ENCODE measurements around the gene PNPT1.
"Not testable (repeated sequence)": the region's sequence is repeated elsewhere in the genome, so short reads cannot be mapped to it uniquely, and the experiment has no call there.

PNPT1 gene

DNA sequence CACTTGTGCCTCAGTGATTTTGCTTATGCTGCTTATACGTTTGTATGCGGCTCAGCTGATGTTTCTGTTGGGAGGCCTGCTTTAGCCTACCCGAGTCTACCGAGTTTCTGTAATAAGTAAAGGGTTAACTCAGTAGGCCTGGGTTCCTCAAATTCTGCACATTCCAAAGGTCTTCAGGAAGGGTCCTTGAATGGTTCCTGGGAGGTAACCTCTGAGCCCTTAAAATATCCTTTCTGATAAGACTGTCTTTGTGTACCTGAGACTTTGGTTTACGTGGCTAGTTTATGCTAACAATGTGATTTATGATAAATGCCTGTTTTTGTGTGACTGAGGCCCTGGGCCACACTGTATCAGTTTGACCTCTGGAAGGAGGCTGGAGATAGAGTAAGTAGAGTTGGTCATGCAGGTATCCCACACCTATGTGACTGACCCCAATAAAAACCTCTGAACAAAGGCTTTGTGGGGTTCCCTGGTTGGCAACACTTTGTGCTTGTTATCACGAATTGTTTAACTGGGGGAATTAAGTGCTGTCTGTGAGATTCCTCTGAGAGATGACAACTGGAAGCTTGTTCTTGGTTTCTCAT lies 18.9 kb upstream of the PNPT1 start:
- no peak for TF ChIP-seq JUND (IDR thresholded peaks at IDR 0.05; ENCODE audit: low read depth)
- in situ Hi-C loops (cut with HindIII; ENCODE audit: low pct_unique_long_range_greater_than_20kb, low sequenced_read_pairs) = no loop called here
- no peak for DNase-seq (ENCODE audit: low read depth in 1 of 2, low spot score in 1 of 2)

GRCh38 chr2:55710025-55710424 lies 16.4 kb upstream of the PNPT1 start:
- no peak for DNase-seq (ENCODE audit: low read depth in 1 of 2, low spot score in 1 of 2)
- in situ Hi-C loops (cut with HindIII; ENCODE audit: low pct_unique_long_range_greater_than_20kb, low sequenced_read_pairs) = no loop called here
- TF ChIP-seq JUND (IDR thresholded peaks at IDR 0.05; ENCODE audit: low read depth) = no peak

- no peak for TF ChIP-seq JUND (IDR thresholded peaks at IDR 0.05; ENCODE audit: low read depth)
- no peak for DNase-seq (ENCODE audit: low read depth in 1 of 2, low spot score in 1 of 2)
- in situ Hi-C loops (cut with HindIII; ENCODE audit: low pct_unique_long_range_greater_than_20kb, low sequenced_read_pairs) = no loop called here
Measured at GRCh38 chr2:55707751-55708150, 14.1 kb upstream of the PNPT1 start.

GRCh38 chr2:55706258-55706657 lies 12.6 kb upstream of the PNPT1 start:
- in situ Hi-C loops (cut with HindIII; ENCODE audit: low pct_unique_long_range_greater_than_20kb, low sequenced_read_pairs); DNase-seq (ENCODE audit: low read depth in 1 of 2, low spot score in 1 of 2): not testable (repeated sequence)

DNA sequence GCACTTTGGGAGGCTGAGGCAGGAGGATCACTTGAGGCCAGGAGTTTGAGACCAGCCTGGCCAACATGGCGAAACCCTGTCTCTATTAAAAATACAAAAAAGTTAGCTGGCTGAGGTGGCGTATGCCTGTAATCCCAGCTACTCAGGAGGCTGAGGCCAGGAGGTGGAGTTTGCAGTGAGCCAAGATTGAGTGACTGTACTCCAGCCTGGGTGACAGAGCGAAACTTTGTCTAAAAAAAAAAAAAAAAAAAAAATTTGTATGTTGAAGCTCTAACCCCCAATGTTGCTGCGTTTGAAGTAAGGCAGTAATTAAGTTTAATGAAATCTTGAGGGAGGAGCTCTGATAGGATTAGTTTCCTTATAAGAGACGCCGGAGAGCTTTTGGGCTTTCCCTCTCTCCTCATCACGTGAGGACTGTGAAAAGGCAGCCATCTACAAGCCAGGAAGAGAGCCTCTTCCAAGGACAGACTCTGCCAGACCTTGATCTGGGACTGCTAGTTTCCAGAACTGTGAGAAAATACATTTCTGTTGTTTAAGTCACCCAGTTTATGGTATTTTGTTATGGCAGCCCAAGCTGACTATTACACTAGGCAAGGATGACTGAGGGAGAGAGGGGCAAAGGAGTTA lies 11.5 kb upstream of the PNPT1 start:
- DNase-seq (ENCODE audit: low read depth in 1 of 2, low spot score in 1 of 2) = no peak

GRCh38 chr2:55703350-55703749 lies 9.7 kb upstream of the PNPT1 start:
- DNase-seq (ENCODE audit: low read depth in 1 of 2, low spot score in 1 of 2) = no peak
- no peak for TF ChIP-seq JUND (IDR thresholded peaks at IDR 0.05; ENCODE audit: low read depth)

More for the DNA sequence above, 11.5 kb upstream of the PNPT1 start:
- no peak for TF ChIP-seq JUND (IDR thresholded peaks at IDR 0.05; ENCODE audit: low read depth)
- in situ Hi-C loops (cut with HindIII; ENCODE audit: low pct_unique_long_range_greater_than_20kb, low sequenced_read_pairs) = no loop called here

GRCh38 chr2:55692740-55693139 lies 904 bp downstream of the PNPT1 start:
- DNase-seq (ENCODE audit: low read depth in 1 of 2, low spot score in 1 of 2); in situ Hi-C loops (cut with HindIII; ENCODE audit: low pct_unique_long_range_greater_than_20kb, low sequenced_read_pairs): not testable (repeated sequence)

More at GRCh38 chr2:55703350-55703749, 9.7 kb upstream of the PNPT1 start:
- in situ Hi-C loops (cut with HindIII; ENCODE audit: low pct_unique_long_range_greater_than_20kb, low sequenced_read_pairs) = no loop called here

GRCh38 chr2:55672630-55673029 lies 21.0 kb downstream of the PNPT1 start:
- in situ Hi-C loops (cut with HindIII; ENCODE audit: low pct_unique_long_range_greater_than_20kb, low sequenced_read_pairs) = no loop called here
- DNase-seq (ENCODE audit: low read depth in 1 of 2, low spot score in 1 of 2) = no peak

DNA sequence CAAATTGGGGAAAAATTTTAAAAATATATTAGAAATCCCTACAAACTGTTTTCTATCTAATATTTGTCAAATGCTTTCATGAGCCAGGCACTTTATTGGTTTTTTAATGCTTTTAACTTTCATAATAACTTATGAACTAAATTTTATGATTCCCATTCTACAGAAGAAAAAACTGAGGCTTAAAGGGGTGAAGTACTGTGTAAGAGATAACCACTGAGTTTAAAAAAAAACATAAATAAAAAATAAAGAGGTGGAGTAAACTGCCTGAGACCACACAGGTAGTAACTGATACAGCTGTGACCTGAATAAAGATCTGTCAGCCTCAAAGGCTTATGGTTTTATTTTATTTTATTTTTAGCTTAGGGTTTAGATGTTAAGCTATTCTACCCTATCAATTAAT lies 24.7 kb downstream of the PNPT1 start:
- TF ChIP-seq JUND (IDR thresholded peaks at IDR 0.05; ENCODE audit: low read depth) = no peak
- in situ Hi-C loops (cut with HindIII; ENCODE audit: low pct_unique_long_range_greater_than_20kb, low sequenced_read_pairs) = no loop called here
- DNase-seq (ENCODE audit: low read depth in 1 of 2, low spot score in 1 of 2) = no peak

More at GRCh38 chr2:55672630-55673029, 21.0 kb downstream of the PNPT1 start:
- no peak for TF ChIP-seq JUND (IDR thresholded peaks at IDR 0.05; ENCODE audit: low read depth)

DNA sequence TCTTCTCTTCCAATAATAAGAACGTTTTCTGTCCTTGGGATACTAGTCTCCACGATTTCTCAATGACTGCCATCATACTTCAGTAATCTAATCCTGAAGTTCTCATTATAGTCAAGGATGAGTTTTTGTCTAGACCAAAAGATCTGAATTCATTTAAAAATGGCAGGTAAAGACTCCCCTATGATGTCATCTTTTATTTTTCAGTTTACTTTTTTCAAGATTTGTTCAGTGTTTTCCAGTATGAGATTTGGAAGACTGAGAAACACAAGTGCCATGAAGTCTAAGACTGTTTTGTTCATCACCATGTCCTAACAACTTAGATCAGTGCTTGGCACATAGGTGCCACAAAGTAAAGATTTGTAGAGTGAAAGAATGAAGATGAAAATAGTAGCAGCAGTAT lies 40.4 kb downstream of the PNPT1 start:
- DNase-seq (ENCODE audit: low read depth in 1 of 2, low spot score in 1 of 2) = no peak
- TF ChIP-seq JUND (IDR thresholded peaks at IDR 0.05; ENCODE audit: low read depth) = no peak
- in situ Hi-C loops (cut with HindIII; ENCODE audit: low pct_unique_long_range_greater_than_20kb, low sequenced_read_pairs) = no loop called here

DNA sequence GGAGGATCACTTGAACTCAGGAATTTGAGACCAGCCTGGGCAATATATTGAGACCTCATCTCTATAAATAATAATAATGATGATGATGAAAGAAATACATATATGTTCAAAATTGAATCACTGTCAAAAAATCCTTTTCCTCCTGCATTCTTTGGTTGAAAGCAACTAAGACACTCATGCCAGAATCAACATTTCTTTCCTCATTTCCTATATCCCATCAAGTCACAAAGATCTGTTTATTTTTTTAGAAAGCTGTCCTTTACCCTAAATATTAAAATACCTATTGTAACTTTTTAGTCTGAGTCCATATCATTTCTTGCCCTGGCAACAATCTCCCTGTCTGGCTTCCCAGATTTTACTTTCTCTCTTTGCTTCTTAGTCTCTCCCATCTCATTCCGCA lies 44.4 kb downstream of the PNPT1 start:
- TF ChIP-seq JUND (IDR thresholded peaks at IDR 0.05; ENCODE audit: low read depth) = no peak
- DNase-seq (ENCODE audit: low read depth in 1 of 2, low spot score in 1 of 2) = no peak
- in situ Hi-C loops (cut with HindIII; ENCODE audit: low pct_unique_long_range_greater_than_20kb, low sequenced_read_pairs) = no loop called here

GRCh38 chr2:55636831-55637230 lies 56.8 kb downstream of the PNPT1 start:
- TF ChIP-seq JUND (IDR thresholded peaks at IDR 0.05; ENCODE audit: low read depth) = no peak
- DNase-seq (ENCODE audit: low read depth in 1 of 2, low spot score in 1 of 2) = no peak
- in situ Hi-C loops (cut with HindIII; ENCODE audit: low pct_unique_long_range_greater_than_20kb, low sequenced_read_pairs) = no loop called here

DNA sequence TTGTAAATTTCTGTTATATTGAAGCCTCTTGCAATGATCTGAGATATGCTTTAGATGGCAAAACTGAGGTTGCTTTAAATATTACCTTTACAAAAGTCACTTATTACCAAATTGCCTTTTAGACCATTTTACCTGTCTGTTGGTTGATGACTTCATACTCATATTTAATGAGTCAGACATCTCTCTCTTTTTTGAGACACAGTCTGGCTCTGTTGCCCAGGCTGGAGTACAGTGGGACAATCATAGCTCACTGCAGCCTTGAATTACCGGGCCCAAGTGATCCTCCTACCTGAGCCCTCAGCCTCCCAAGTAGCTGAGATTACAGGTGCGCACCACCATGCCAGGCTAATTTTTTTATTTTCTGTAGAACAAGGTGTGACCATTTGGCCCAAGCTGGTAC lies 64.7 kb downstream of the PNPT1 start:
- in situ Hi-C loops (cut with HindIII; ENCODE audit: low pct_unique_long_range_greater_than_20kb, low sequenced_read_pairs) = no loop called here
- DNase-seq (ENCODE audit: low read depth in 1 of 2, low spot score in 1 of 2) = no peak
- no peak for TF ChIP-seq JUND (IDR thresholded peaks at IDR 0.05; ENCODE audit: low read depth)

- in situ Hi-C loops (cut with HindIII; ENCODE audit: low pct_unique_long_range_greater_than_20kb, low sequenced_read_pairs) = no loop called here
Measured at GRCh38 chr2:55627915-55628314, 65.7 kb downstream of the PNPT1 start.

More at GRCh38 chr2:55627915-55628314, 65.7 kb downstream of the PNPT1 start:
- no peak for TF ChIP-seq JUND (IDR thresholded peaks at IDR 0.05; ENCODE audit: low read depth)
- no peak for DNase-seq (ENCODE audit: low read depth in 1 of 2, low spot score in 1 of 2)
